ENCODE data around the gene CHL1.

GRCh38 chr3:339351-339750 lies 142.8 kb downstream of the CHL1 start:
- TF ChIP-seq, protein P1, sequence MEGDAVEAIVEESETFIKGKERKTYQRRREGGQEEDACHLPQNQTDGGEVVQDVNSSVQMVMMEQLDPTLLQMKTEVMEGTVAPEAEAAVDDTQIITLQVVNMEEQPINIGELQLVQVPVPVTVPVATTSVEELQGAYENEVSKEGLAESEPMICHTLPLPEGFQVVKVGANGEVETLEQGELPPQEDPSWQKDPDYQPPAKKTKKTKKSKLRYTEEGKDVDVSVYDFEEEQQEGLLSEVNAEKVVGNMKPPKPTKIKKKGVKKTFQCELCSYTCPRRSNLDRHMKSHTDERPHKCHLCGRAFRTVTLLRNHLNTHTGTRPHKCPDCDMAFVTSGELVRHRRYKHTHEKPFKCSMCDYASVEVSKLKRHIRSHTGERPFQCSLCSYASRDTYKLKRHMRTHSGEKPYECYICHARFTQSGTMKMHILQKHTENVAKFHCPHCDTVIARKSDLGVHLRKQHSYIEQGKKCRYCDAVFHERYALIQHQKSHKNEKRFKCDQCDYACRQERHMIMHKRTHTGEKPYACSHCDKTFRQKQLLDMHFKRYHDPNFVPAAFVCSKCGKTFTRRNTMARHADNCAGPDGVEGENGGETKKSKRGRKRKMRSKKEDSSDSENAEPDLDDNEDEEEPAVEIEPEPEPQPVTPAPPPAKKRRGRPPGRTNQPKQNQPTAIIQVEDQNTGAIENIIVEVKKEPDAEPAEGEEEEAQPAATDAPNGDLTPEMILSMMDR (IDR thresholded peaks at IDR 0.05), result no peak
- no peak for TF ChIP-seq POLR2A (IDR thresholded peaks at IDR 0.05)

Measured in Peyer's patch (tissue), 4 donors.